ENCODE data around the gene CEP57L1. TPM values are rescaled to one million over a fixed set of nuclear protein-coding genes. Genes with fewer than 3 reads are reported as not detected.

The CEP57L1 gene
- total and polyA plus RNA-seq, 9 of the 15 experiments (the other 6 are each of a cell fraction or from before 2014, with no cell fraction given), result 39.4 to 88.6 (median 61.8) TPM

DNA sequence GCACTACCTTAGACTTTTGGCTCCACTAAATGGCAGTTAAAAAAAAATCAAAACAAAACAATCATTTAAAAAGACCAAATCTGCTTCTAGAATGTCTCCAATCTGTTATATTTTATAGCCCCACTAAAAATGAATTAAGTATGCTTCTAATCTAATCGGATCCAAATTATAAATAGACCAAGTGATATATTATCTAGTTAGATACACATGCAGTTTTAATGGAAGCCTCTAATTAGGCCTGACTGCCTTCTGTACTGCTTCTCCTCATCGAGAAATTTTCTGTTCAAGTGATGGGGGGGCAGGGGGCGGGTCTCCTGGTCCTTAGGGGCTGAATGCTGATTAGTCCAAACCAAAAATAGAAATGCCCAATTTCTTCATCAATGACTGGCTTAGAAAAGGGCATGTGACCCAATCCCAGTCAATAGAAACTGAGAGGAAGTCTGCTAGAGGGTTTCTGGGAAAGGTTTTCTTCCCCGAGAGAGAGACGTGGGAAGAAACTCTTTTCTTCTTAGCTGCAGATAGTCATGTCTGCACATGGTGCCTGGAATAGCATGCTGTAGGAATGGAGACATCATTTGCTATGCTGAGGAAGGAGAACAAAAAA, 7.5 kb upstream of the CEP57L1 start:
- TF ChIP-seq, protein P1, sequence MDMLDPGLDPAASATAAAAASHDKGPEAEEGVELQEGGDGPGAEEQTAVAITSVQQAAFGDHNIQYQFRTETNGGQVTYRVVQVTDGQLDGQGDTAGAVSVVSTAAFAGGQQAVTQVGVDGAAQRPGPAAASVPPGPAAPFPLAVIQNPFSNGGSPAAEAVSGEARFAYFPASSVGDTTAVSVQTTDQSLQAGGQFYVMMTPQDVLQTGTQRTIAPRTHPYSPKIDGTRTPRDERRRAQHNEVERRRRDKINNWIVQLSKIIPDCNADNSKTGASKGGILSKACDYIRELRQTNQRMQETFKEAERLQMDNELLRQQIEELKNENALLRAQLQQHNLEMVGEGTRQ (CRISPR knock-in tag; IDR thresholded peaks at IDR 0.05), result 0 out of 2 replicates have a peak, but pooled peaks have one; percentile 14
- TF ChIP-seq, protein P2, sequence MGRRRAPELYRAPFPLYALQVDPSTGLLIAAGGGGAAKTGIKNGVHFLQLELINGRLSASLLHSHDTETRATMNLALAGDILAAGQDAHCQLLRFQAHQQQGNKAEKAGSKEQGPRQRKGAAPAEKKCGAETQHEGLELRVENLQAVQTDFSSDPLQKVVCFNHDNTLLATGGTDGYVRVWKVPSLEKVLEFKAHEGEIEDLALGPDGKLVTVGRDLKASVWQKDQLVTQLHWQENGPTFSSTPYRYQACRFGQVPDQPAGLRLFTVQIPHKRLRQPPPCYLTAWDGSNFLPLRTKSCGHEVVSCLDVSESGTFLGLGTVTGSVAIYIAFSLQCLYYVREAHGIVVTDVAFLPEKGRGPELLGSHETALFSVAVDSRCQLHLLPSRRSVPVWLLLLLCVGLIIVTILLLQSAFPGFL (CRISPR knock-in tag; IDR thresholded peaks at IDR 0.05), result no peak
- 0 out of 2 replicates have a peak, but pooled peaks have one; percentile 20 for TF ChIP-seq SPI1 (IDR thresholded peaks at IDR 0.05; ENCODE audit: borderline replicate concordance, low read depth, low read length)
- 48% methylated on average over 5 of the region's 5 CpGs for WGBS (ENCODE audit: insufficient coverage, low coverage, missing lambda C conversion rate)
- H3K27ac ChIP-seq (ENCODE audit: extremely low read depth, low read depth, low read length), result no peak overlapping the region
- peaks cover 0 to 7% of the 10 kb centered on the region in 2 experiments; a peak in 2 of 5 replicates for H3K4me1 ChIP-seq (replicated peaks in 1 of 2; ENCODE audit: control insufficient read depth in 2 of 2, insufficient read depth in 2 of 2, low read length in 2 of 2)
- H3K9ac ChIP-seq (ENCODE audit: insufficient read depth in 1 of 2, low read depth in 2 of 2, low read length in 2 of 2), result no peak overlapping the region
- FAIRE-seq (no peak), DNase-seq (ENCODE audit: extremely low read depth in 1 of 4, low spot score in 3 of 4) (no peak), ATAC-seq (no peak)
- no TSS peak for BruUV-seq (replicated peaks)
- no peaks in the 10 kb centered on the region for H3K9me1 ChIP-seq (ENCODE audit: control insufficient read depth, insufficient read depth, low read length)
- no peaks in the 10 kb centered on the region for H3K27me3 ChIP-seq (ENCODE audit: control insufficient read depth in 2 of 2, insufficient read depth in 2 of 2, low read length in 2 of 2)
- intact Hi-C loops (cut with micrococcal nuclease), result no loop called here
- in situ Hi-C loops (cut with MboI), result no loop called here
- H3K79me2 ChIP-seq (ENCODE audit: control insufficient read depth, insufficient read depth, low read length), result peaks cover 33% of the 10 kb centered on the region
- H2AFZ ChIP-seq (ENCODE audit: low read depth, low read length), result no peak overlapping the region
- ChIA-PET CTCF (ENCODE audit: low intra/inter-chr PET ratio) (no interaction called here), POLR2A (no interaction called here)
- H3K9me3 ChIP-seq (replicated peaks; ENCODE audit: control insufficient read depth, insufficient read depth, low read depth, low read length), result no peaks in the 10 kb centered on the region
- H3K36me3 ChIP-seq (ENCODE audit: control insufficient read depth, insufficient read depth, low read length), result no peaks in the 10 kb centered on the region; the same call in 2 of the 3 replicates
- no peak overlapping the region for H3K4me3 ChIP-seq
- no peaks in the 10 kb centered on the region; the same call in 1 of the 2 replicates for H4K20me1 ChIP-seq (replicated peaks; ENCODE audit: control insufficient read depth, insufficient read depth, low read length)
- no peak overlapping the region for H3K4me2 ChIP-seq (ENCODE audit: insufficient read depth, low read length)
